OCI-LY7 (cell line): ENCODE measurements around the gene AFF2. TPM values are rescaled to one million over a fixed set of nuclear protein-coding genes. Genes with fewer than 3 reads are reported as not detected.

Experiments
- BruUV-seq: library from RNA; stranded (reverse); fragments of 400-500 nt; replicated peaks from 2 replicates; lab custom pipeline; 2021; lab: Mats Ljungman, UMichigan
- CTCF ChIA-PET: fragments of 300-600 bp; sonication (Branson Sonifier 250); formaldehyde crosslinking; loops from one replicate; lab custom pipeline; 2022; ENCODE audit warnings: antibody characterized with exemption; ENCODE audit not compliant: unreplicated experiment; lab: Charles Lee
- POLR2A ChIA-PET: fragments of 300-600 bp; sonication (Branson Sonifier 250); formaldehyde crosslinking; loops from one replicate; lab custom pipeline; 2022; ENCODE audit warnings: antibody characterized with exemption; lab: Charles Lee
- DNase-seq: peaks from one replicate; pipeline ENCODE4 v3.0.0-alpha.2; 2015; ENCODE audit warnings: low spot score
- H2AFZ ChIP-seq: fragments of 200-600 bp; sonication (generic), shearing (Covaris generic); 2 replicates; pipeline ENCODE4 v1.6.1; 2014; ENCODE audit warnings: mild to moderate bottlenecking, antibody characterized with exemption, low read length, moderate library complexity
- H3K27ac ChIP-seq: fragments of 200-600 bp; sonication (generic); 2 replicates; pipeline ENCODE4 v1.5.1; 2014; ENCODE audit warnings: mixed run types, low read depth, mild to moderate bottlenecking, moderate library complexity, low read length, inconsistent platforms; ENCODE audit not compliant: poor library complexity, severe bottlenecking
- H3K36me3 ChIP-seq: fragments of 200-600 bp; sonication (generic); 2 replicates; pipeline ENCODE4 v1.6.1; 2014; ENCODE audit warnings: mild to moderate bottlenecking, antibody characterized with exemption, low read length, moderate library complexity, mixed read lengths; ENCODE audit not compliant: insufficient read depth
- H3K4me1 ChIP-seq: fragments of 200-600 bp; sonication (generic); 2 replicates; pipeline ENCODE4 v1.5.1; 2014; ENCODE audit warnings: mild to moderate bottlenecking, low read length; ENCODE audit not compliant: insufficient read depth, poor library complexity, severe bottlenecking
- H3K4me2 ChIP-seq: fragments of 200-600 bp; sonication (generic); 2 replicates; pipeline ENCODE4 v1.6.1; 2014; ENCODE audit warnings: mild to moderate bottlenecking, low read length
- H3K4me3 ChIP-seq: fragments of 200-600 bp; sonication (generic); 2 replicates; pipeline ENCODE4 v1.5.1; 2014; ENCODE audit warnings: mild to moderate bottlenecking, low read depth, low read length; ENCODE audit not compliant: poor library complexity, severe bottlenecking
- H3K79me2 ChIP-seq: fragments of 200-600 bp; sonication (generic); 2 replicates; pipeline ENCODE4 v1.6.1; 2016; ENCODE audit warnings: low read depth, mild to moderate bottlenecking, low read length, moderate library complexity, mixed read lengths; ENCODE audit not compliant: insufficient read depth
- H3K9me2 ChIP-seq: fragments of 200-600 bp; sonication (generic); 2 replicates; pipeline ENCODE4 v1.6.1; 2016; ENCODE audit warnings: mild to moderate bottlenecking, low read length, mixed read lengths; ENCODE audit not compliant: insufficient read depth
- H3K9me3 ChIP-seq: fragments of 200-600 bp; sonication (generic); 2 replicates; pipeline ENCODE4 v1.6.1; 2014; ENCODE audit warnings: mild to moderate bottlenecking, mixed run types, low read length, mixed read lengths
- H4K20me1 ChIP-seq: fragments of 200-600 bp; sonication (generic); 2 replicates; pipeline ENCODE4 v1.6.1; 2014; ENCODE audit warnings: mild to moderate bottlenecking, antibody characterized with exemption, low read length, moderate library complexity, mixed read lengths; ENCODE audit not compliant: insufficient read depth
- EZH2phosphoT487 ChIP-seq: fragments of 200-600 bp; sonication (generic); IDR thresholded peaks from 2 replicates; pipeline ENCODE4 v1.6.1; 2018; ENCODE audit warnings: low read depth, borderline replicate concordance, mild to moderate bottlenecking, mixed run types, antibody characterized with exemption, low read length, moderate library complexity, mixed read lengths
- intact Hi-C: fragments of 100-400 bp; cut with micrococcal nuclease; formaldehyde crosslinking; loops from one replicate; pipeline ENCODE4 v1.10.0; 2022; ENCODE audit not compliant: unreplicated experiment
- total RNA-seq, 2 experiments: library from RNA; depleted of rRNA in 1 of 2; stranded (reverse); fragments of >200 nt in 1 of 2; shearing (Covaris generic) in 1 of 2; gene quantifications; 2 replicates each; pipeline ENCODE4 v1.2.3, GENCODE V29; 2014 to 2022
- TF ChIP-seq, protein P1 (sequence below): fragments of 200-600 bp; sonication (generic); conservative IDR thresholded peaks from 2 replicates; pipeline ENCODE4 v1.5.1; 2014; ENCODE audit warnings: mild to moderate bottlenecking, antibody characterized with exemption, low read length, moderate library complexity, mixed read lengths

AFF2 gene
- total RNA-seq, 2 experiments from 2014 or later, result 102 to 106 TPM

DNA sequence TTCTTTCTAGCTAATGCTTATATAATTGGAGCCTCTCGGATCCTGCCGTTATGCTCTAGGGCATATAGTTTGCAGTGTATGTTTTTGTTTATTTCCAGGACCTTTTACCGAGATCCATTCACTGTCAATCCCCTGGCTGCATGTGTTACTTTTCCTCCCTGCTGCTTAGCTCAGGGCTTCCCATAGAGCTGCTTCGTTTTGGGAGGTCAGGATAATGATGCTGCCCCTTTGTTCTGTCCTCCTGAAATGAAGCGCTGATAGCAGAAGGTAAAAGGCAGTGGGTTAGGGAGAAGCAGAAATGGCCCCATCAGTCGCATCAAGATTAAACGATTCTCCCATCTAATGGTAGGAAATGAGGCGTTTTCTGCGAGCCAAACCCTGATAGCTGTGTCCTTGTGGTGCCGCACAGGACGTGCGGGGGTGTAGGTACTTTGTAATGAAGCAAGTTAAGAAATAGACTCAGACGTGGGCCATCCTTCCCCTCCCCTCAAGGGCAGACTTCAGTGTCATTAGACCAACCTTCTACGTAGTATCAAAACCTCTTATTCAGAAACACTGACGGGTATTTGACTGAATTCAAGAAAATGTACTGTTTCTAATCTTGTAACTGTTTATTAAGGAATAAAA is 37.3 kb downstream of the AFF2 start:
- no TSS peak for BruUV-seq
- DNase-seq, result peak; percentile 42
- Histone ChIP-seq H3K36me3 (peaks cover 21% of the 10 kb centered on the region), H3K9me3 (peaks cover 1% of the 10 kb centered on the region; the same call in 1 of the 2 replicates), H3K79me2 (peaks cover 89% of the 10 kb centered on the region), H3K4me1 (peaks cover 86% of the 10 kb centered on the region), H2AFZ (no peak overlapping the region), H3K9me2 (no peaks in the 10 kb centered on the region), H3K4me2 (peak overlapping the region; percentile 85), H4K20me1 (no peaks in the 10 kb centered on the region), H3K4me3 (peak overlapping the region; percentile 49), H3K27ac (peak overlapping the region; percentile 96)
- intact Hi-C loops, result loop anchor here (1.0 kb wide), 1 partner anchor 73 kb away; no protein-coding TSS in a partner anchor
- ChIA-PET CTCF (no interaction called here), POLR2A (interaction anchor here (0.6 to 9.5 kb wide), 8 partner anchors 15 to 46 kb away, joined by 3 to 163 read pairs (median 4); partner anchors contain the start of gene AFF2)
- no peak for TF ChIP-seq EZH2phosphoT487
- TF ChIP-seq, protein P1, sequence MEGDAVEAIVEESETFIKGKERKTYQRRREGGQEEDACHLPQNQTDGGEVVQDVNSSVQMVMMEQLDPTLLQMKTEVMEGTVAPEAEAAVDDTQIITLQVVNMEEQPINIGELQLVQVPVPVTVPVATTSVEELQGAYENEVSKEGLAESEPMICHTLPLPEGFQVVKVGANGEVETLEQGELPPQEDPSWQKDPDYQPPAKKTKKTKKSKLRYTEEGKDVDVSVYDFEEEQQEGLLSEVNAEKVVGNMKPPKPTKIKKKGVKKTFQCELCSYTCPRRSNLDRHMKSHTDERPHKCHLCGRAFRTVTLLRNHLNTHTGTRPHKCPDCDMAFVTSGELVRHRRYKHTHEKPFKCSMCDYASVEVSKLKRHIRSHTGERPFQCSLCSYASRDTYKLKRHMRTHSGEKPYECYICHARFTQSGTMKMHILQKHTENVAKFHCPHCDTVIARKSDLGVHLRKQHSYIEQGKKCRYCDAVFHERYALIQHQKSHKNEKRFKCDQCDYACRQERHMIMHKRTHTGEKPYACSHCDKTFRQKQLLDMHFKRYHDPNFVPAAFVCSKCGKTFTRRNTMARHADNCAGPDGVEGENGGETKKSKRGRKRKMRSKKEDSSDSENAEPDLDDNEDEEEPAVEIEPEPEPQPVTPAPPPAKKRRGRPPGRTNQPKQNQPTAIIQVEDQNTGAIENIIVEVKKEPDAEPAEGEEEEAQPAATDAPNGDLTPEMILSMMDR, result no peak

DNA sequence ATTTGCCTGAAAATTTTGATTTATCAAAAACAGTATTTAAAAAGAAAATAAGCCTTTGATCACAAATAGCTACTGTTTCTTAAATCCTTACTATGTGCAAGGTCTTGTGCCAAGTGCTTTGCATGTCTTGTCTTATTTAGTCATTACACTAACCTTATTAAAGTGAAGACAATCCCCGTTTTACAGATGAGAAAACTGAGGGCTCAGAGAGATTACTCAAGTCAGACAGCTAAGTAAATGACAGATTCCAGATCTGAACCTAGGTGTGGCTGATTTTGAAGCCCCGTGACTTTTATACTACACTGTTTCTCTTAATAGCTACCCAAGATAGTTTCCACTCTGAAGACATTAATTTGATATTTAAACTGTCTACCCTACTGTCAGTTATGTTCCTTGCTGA is 38.2 kb downstream of the AFF2 start:
- TF ChIP-seq EZH2phosphoT487, result no peak
- TF ChIP-seq, protein P1, result no peak
- Histone ChIP-seq H3K4me3 (peak overlapping the region; percentile 49), H3K9me2 (no peaks in the 10 kb centered on the region), H3K4me2 (peak overlapping the region; percentile 85), H3K9me3 (no peaks in the 10 kb centered on the region), H4K20me1 (peaks cover 5% of the 10 kb centered on the region; the same call in 1 of the 2 replicates), H3K27ac (peak overlapping the region; percentile 96), H3K4me1 (peaks cover 96% of the 10 kb centered on the region), H2AFZ (no peak overlapping the region), H3K36me3 (peaks cover 16% of the 10 kb centered on the region), H3K79me2 (peaks cover 88% of the 10 kb centered on the region)
- ChIA-PET CTCF (no interaction called here), POLR2A (interaction anchor here (0.5 to 9.5 kb wide), 13 partner anchors 8 to 622 kb away, joined by 3 to 163 read pairs (median 3); partner anchors contain the start of gene AFF2)
- BruUV-seq, result no TSS peak
- intact Hi-C loops, result no loop called here
- no peak for DNase-seq

DNA sequence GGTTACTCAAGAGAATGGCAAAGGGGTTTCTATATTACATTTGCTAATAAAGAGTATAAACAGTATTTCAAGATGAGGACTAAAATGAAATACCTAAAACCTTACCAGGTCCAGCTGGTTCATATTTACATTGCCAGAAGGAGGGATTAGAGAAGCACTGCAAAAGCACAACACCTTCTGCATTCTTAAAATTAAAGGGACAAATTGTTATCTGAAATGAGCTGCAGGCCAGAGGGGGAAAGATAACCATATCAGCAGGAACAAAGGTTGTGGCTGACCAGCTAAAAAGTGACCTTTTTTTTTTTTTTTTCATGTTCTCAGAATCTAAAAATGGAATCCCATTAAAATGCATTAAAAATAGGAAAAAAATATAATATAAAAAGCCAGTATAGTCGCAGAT is 39.7 kb downstream of the AFF2 start:
- DNase-seq, result no peak
- peak overlapping the region; percentile 96 for H3K27ac ChIP-seq
- peak overlapping the region; percentile 49 for H3K4me3 ChIP-seq
- H3K79me2 ChIP-seq, result peaks cover 88% of the 10 kb centered on the region
- H3K4me2 ChIP-seq, result peak overlapping the region; percentile 85
- no peaks in the 10 kb centered on the region for H3K9me3 ChIP-seq
- no peak overlapping the region for H2AFZ ChIP-seq
- peaks cover 7% of the 10 kb centered on the region; the same call in 1 of the 2 replicates for H4K20me1 ChIP-seq
- no TSS peak for BruUV-seq
- no peaks in the 10 kb centered on the region for H3K9me2 ChIP-seq
- CTCF ChIA-PET, result interaction anchor here (1.2 kb wide), 1 partner anchor 35 kb away, joined by 3 read pairs; no protein-coding TSS in a partner anchor
- TF ChIP-seq, protein P1, result no peak
- no peak for TF ChIP-seq EZH2phosphoT487
- H3K36me3 ChIP-seq, result peaks cover 16% of the 10 kb centered on the region; the same call in 1 of the 2 replicates
- intact Hi-C loops, result no loop called here
- H3K4me1 ChIP-seq, result peaks cover 97% of the 10 kb centered on the region
- POLR2A ChIA-PET, result interaction anchor here (0.7 to 9.5 kb wide), 13 partner anchors 10 to 290 kb away, joined by 3 to 163 read pairs (median 5); partner anchors contain the start of gene AFF2
